ENCODE measurements around the gene SLC66A2.

The SLC66A2 gene

GRCh38 chr18:79864006-79864725 lies 87.3 kb downstream of the SLC66A2 start:
- no peak for DNase-seq

DNA sequence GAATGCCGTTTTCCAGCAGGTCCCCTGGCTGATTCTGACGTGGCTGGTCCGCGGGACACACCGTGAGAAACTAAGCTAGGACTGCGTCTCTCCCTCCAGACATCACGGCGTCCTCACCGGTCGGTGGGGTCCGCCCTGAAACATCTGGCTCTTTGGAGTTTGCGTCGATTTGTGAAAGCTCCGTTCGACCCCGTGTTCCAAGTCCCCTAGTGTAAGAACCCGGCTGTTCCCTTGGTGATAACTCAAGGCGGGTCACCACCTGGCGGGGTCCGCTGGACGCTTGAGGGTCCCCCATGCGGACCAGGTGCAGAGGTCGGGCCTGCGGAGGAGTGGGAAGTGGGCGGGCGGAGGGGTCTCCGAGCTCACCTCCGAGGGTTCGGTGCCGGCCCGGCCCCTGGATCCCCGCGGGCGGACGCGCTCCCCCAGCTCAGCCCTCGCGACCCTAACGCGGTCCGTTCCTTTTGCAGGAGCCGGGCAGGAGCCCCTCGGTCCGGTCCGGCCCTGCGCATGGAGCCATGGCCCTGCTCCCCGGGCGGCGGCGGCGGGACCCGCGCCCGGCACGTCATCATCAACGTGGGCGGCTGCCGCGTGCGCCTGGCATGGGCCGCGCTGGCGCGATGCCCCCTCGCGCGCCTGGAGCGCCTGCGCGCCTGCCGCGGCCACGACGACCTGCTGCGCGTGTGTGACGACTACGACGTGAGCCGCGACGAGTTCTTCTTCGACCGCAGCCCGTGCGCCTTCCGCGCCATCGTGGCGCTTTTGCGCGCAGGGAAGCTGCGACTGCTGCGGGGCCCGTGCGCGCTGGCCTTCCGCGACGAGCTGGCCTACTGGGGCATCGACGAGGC lies 88.1 kb downstream of the SLC66A2 start:
- no peak for DNase-seq

DNA sequence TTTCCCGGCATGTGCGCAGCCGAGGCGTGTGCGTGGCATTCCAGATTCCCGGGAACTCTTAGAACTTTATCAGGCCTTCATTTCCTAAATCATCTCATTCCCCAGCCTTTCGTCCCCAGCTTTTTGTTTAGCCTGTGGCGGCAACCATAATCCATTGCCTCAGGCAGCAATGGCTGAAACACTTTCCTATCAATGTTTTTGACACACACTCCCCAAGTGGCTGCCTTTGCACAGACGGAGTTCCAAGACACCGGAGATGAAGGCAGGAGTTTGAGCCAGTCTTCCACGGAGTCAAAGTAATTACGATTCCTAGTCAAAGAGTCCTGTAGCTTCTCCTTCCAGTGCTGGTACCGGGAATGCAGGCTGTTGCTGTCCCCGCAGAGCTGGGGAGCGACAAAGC lies 88.9 kb downstream of the SLC66A2 start:
- no peak for DNase-seq

DNA sequence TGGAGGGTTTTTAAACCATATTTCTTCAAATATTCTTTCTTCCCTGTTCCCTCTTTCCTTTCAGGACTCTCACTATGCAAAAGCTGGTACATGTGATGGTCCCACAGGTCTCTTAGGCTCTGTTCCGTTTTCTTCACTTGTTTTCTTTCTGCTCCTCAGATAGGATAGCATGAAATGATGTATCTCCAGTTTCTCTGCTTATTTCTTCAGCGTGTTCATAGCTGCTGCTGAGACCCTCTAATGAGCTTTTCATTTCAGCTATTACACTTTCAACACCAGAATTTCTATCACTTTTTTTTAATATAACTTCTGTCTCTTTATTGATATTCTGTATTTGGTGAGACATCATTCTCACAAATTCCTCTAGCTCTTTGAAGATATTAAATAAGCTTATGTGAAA lies 89.8 kb downstream of the SLC66A2 start:
- DNase-seq, result no peak

DNA sequence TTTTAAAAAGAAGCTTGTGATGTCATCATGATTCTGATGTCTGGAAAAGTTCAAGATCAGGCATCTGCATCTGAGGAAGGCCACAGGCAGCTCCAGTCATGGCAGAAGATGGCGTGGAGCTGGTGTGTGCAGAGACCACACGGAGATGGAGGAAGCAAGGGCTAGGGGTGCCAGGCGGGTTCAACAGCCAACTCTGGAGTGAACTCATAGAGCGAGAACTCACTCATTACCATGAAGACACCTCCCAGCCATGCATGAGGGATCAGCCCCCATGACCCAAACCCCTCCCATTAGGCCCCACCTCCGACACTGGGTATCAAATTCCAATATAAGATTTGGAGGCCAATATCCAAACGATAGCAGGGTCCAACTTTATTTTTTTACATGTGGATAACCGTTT lies 92.1 kb downstream of the SLC66A2 start:
- no peak for DNase-seq

- DNase-seq, result peak; percentile 38
These were observed 94.3 kb downstream of the SLC66A2 start for GRCh38 chr18:79857082-79857671.

GRCh38 chr18:79856119-79857007 lies 95.1 kb downstream of the SLC66A2 start:
- DNase-seq, result peak; percentile 78

DNA sequence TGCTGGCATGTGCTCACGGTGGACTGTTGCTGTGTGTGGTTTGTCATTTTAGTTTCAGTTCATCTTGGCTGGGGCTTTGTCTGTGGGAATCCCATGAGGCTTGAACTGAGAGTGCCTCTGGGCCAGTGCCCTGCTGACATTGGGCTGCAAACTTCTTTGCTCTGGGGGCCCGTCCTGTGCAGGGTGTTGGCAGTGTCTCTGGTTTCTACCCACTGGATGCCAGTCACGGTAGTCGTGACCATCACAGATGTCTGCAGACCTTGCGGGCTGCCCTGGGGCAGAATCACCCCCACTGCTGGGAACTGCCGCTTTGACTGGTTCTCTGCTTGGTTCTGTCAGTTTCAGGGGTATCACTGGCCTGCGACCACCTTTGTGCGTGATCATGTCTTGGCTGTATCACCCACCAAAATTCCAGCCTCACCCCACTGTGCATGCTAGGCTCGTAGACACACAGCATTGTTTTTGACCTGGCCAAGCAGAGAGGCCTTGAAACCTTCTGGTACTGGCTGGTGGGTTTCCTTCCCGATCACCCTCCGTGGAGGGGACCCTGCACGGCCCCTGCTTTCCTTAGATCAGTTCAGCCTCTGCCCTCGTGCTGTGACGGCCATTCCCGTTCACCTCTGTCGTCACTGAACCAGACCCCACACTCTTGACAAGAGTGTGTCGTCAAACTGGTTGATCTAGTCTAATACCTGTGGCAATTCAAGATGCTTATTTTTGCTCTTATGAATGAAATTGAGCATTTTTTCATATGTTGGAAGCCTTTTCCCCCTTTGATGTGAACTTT lies 96.1 kb downstream of the SLC66A2 start:
- peak; percentile 86 for DNase-seq

DNA sequence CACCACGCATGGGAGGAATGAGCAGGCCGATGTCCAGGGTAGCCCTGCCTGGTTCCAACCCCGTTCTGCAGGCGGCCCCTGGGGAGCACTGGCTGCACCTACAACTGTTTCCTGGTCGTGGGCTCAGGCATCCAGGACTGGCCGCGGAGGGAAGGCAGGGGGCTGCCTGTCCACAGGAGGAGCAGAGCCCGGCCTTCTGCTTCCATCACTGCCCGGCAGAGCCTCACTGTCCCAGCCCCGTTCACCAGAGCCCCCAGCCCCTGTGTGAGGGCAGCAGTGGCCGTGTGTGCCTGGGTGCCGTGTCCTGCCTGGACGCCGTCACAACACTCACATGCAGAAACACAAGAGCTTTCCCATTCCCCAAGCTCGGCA lies 97.5 kb downstream of the SLC66A2 start:
- DNase-seq, result no peak

GRCh38 chr18:79853303-79853992 lies 98.0 kb downstream of the SLC66A2 start:
- peak; percentile 12 for DNase-seq

DNA sequence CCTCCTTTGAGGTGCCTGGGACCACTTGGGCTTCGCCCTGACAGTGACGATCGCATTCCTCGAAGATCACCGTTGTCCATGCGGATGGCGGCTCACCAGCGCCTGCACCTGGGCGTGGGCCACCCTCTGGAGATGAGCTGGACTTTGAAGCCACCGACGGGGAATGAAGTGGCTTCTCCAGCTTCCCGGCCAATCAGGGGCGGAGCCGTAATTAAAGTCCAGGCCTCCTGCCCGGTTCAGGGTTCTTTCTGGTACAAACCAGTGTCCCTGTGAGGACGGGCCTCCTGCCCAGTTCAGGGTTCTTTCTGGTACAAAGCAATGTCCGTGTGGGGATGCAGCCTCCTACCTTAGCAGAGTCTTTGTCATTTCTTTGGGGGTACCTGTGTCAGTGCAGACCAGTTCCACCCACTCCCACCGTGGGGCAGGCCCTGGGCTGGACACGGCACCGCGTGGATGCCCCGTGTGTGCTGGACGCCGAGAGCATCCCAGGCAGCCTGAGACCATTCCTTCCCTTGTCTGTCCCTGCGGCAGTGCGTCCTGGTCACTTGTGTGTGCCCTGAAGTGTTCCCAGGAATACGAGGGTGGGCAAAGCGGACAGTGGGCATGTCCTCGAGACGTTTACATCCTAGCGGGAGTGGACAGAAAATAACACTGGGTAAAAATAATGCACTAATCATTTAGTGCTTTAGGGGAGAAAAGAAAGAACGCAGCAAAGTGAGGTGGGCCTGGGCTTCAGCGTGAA lies 98.7 kb downstream of the SLC66A2 start:
- no peak for DNase-seq
